ENCODE measurements around the gene CCDC134. TPM values are rescaled to one million over a fixed set of nuclear protein-coding genes. Genes with fewer than 3 reads are reported as not detected.
A peak's percentile ranks its signal among the peaks of the same experiment; 100 is the strongest.

The CCDC134 gene
- total RNA-seq, 1 experiment from 2014 or later = 20.1 TPM

DNA sequence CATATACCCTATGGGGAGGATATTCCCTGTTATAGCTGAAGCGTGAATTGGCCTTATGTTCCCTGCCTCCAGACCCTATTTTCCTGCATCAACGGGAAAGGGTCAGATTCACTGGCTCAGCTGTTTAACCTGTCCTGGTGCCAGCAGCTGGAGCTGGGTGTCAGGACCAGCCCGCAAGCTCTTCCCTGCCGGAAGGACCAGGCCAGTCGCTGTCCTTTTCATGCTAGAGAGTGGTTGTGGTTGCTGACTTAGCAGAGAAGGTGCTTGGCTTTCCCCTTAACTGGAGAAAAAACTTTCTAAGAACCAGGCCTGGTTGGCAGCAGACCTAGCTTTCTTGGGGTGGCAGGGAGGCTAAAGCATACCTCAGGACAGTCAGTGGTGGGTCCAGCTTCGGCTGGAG, 27.2 kb downstream of the CCDC134 start:
- TF ChIP-seq, protein P1, sequence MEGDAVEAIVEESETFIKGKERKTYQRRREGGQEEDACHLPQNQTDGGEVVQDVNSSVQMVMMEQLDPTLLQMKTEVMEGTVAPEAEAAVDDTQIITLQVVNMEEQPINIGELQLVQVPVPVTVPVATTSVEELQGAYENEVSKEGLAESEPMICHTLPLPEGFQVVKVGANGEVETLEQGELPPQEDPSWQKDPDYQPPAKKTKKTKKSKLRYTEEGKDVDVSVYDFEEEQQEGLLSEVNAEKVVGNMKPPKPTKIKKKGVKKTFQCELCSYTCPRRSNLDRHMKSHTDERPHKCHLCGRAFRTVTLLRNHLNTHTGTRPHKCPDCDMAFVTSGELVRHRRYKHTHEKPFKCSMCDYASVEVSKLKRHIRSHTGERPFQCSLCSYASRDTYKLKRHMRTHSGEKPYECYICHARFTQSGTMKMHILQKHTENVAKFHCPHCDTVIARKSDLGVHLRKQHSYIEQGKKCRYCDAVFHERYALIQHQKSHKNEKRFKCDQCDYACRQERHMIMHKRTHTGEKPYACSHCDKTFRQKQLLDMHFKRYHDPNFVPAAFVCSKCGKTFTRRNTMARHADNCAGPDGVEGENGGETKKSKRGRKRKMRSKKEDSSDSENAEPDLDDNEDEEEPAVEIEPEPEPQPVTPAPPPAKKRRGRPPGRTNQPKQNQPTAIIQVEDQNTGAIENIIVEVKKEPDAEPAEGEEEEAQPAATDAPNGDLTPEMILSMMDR (IDR thresholded peaks at IDR 0.05; ENCODE audit: unreplicated experiment) = no peak
- Mint-ChIP-seq H3K9me3 (ENCODE audit: low read depth, unreplicated experiment) (no peaks in the 10 kb centered on the region), H3K27me3 (ENCODE audit: unreplicated experiment) (no peaks in the 10 kb centered on the region), H3K27ac (ENCODE audit: unreplicated experiment) (no peak overlapping the region), H3K36me3 (ENCODE audit: insufficient read depth, unreplicated experiment) (peaks cover 13% of the 10 kb centered on the region), H3K4me3 (ENCODE audit: low read depth, unreplicated experiment) (no peak overlapping the region), H3K4me1 (ENCODE audit: low read depth, unreplicated experiment) (peaks cover 27% of the 10 kb centered on the region)
- CTCF ChIA-PET = interaction anchor here (0.6 kb wide), 1 partner anchor 33 kb away, joined by 3 read pairs; no protein-coding TSS in a partner anchor
- no peak for DNase-seq
- intact Hi-C loops (cut with micrococcal nuclease; ENCODE audit: unreplicated experiment) = no loop called here
- BruUV-seq (replicated peaks) = no TSS peak

DNA sequence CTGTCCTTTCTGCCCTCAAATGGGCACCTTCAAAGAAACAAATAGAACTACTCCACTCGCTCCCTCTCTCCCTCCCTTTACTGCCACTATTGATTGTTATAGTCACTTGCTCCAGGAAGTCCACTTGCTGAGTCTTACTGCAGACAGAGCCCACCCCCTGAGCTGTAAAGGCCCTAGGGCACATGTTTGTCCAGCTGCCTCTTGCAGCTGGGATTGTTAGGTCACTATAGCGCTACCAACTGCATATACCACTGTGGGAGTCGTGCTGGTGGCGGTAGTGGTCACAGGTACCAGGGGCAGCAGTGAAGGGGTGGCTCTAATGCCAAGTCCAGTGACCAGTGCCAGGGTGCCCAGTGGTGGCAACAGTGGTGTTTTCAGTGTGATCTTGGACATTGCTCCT, 28.0 kb downstream of the CCDC134 start:
- CTCF ChIA-PET = no interaction called here
- Mint-ChIP-seq H3K4me3 (ENCODE audit: low read depth, unreplicated experiment) (no peak overlapping the region), H3K36me3 (ENCODE audit: insufficient read depth, unreplicated experiment) (peaks cover 21% of the 10 kb centered on the region), H3K27ac (ENCODE audit: unreplicated experiment) (peak overlapping the region; percentile 19), H3K27me3 (ENCODE audit: unreplicated experiment) (no peaks in the 10 kb centered on the region), H3K9me3 (ENCODE audit: low read depth, unreplicated experiment) (no peaks in the 10 kb centered on the region), H3K4me1 (ENCODE audit: low read depth, unreplicated experiment) (peaks cover 26% of the 10 kb centered on the region)
- no TSS peak for BruUV-seq (replicated peaks)
- intact Hi-C loops (cut with micrococcal nuclease; ENCODE audit: unreplicated experiment) = no loop called here
- peak; percentile 32 for DNase-seq
- TF ChIP-seq, protein P1 (IDR thresholded peaks at IDR 0.05; ENCODE audit: unreplicated experiment) = no peak

GRCh38 chr22:41830174-41830573, 29.7 kb downstream of the CCDC134 start:
- CTCF ChIA-PET = no interaction called here
- peaks cover 34% of the 10 kb centered on the region for H3K36me3 Mint-ChIP-seq (ENCODE audit: insufficient read depth, unreplicated experiment)
- H3K27ac Mint-ChIP-seq (ENCODE audit: unreplicated experiment) = no peak overlapping the region
- intact Hi-C loops (cut with micrococcal nuclease; ENCODE audit: unreplicated experiment) = no loop called here
- no TSS peak for BruUV-seq (replicated peaks)
- DNase-seq = no peak
- no peak overlapping the region for H3K4me3 Mint-ChIP-seq (ENCODE audit: low read depth, unreplicated experiment)
- H3K9me3 Mint-ChIP-seq (ENCODE audit: low read depth, unreplicated experiment) = no peaks in the 10 kb centered on the region
- H3K27me3 Mint-ChIP-seq (ENCODE audit: unreplicated experiment) = no peaks in the 10 kb centered on the region
- H3K4me1 Mint-ChIP-seq (ENCODE audit: low read depth, unreplicated experiment) = peaks cover 26% of the 10 kb centered on the region
- TF ChIP-seq, protein P1 (IDR thresholded peaks at IDR 0.05; ENCODE audit: unreplicated experiment) = no peak

DNA sequence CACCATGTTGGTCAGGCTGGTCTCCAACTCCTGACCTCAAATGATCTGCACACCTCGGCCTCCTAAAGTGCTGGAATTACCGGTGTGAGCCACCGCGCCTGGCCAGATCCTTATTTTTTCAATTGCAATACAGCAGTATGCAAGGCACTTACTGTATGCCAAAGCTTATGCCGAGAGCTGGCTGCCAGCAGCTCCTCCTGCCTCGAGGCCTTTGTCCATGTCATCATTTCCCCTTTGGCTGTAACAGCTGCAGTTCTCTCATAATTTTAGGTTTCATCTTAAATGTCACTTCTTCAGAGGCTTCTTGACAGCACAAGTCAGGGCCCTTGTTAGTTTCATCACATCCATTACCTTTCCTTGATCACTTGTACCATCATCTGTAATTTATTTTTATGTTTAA, 30.9 kb downstream of the CCDC134 start:
- CTCF ChIA-PET = no interaction called here

More for the DNA sequence above, 30.9 kb downstream of the CCDC134 start:
- intact Hi-C loops (cut with micrococcal nuclease; ENCODE audit: unreplicated experiment) = no loop called here
- H3K9me3 Mint-ChIP-seq (ENCODE audit: low read depth, unreplicated experiment) = no peaks in the 10 kb centered on the region
- H3K36me3 Mint-ChIP-seq (ENCODE audit: insufficient read depth, unreplicated experiment) = peaks cover 39% of the 10 kb centered on the region
- BruUV-seq (replicated peaks) = no TSS peak
- DNase-seq = no peak
- TF ChIP-seq, protein P1 (IDR thresholded peaks at IDR 0.05; ENCODE audit: unreplicated experiment) = no peak
- no peak overlapping the region for H3K4me3 Mint-ChIP-seq (ENCODE audit: low read depth, unreplicated experiment)
- peaks cover 31% of the 10 kb centered on the region for H3K4me1 Mint-ChIP-seq (ENCODE audit: low read depth, unreplicated experiment)
- H3K27me3 Mint-ChIP-seq (ENCODE audit: unreplicated experiment) = no peaks in the 10 kb centered on the region
- H3K27ac Mint-ChIP-seq (ENCODE audit: unreplicated experiment) = peak overlapping the region; percentile 93
